ENCODE measurements around the gene MYO7A.

Gene MYO7A

DNA sequence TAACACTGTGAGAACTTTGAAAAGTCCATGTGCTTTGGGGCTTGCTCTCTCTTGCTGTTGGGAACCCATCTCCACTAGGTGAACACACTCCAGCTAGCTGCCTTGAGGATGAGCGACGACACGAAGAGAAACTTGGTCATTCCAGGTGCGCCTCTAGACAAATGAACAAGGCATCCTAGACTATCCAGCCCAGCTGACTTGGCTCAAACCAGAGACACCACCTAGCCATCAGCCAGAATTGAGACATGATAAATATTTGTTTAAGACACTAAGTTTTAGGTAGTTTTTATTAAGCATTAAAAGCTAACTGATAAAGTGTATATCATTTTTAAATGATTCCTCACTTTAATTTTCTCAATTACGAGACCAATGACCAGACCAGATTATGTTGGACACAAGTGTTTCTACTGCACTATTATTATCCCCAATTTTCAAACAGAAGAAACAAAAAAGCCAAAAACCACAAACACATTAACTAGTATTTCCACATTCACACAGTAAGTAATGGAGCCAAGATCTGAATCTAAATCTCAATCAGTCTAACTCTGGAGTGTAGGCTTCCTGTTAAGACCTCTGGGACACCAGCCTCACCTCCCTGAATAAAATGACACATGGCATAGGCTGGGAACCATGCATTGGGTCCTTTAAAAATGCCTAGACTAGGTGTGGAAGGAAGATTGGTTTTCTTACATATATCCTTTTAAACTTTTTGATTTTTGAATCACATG lies 103.0 kb downstream of the MYO7A start:
- no peak for DNase-seq

- no peak for DNase-seq
These were observed 103.8 kb downstream of the MYO7A start for GRCh38 chr11:77231800-77232199.

DNA sequence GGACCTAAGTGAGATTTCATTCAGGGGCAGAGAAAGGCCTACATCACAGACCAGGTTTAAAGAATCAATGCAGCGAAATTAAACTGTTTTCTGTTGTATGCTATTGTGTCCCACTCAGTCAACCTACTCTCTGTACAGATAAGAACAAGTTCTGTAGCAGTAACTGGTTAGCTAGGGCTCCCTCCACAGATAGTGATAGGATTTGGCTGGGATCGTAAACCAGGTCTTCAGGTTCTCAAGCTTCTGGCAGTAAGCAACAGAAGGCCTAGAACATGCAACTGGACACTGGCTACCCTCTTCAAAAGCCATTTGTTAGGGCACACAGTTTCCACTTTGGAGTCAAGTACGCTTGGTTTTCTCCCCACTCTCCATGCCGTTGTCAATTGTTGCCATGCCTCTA lies 104.2 kb downstream of the MYO7A start:
- no peak for DNase-seq

- no peak for DNase-seq
These were observed 105.0 kb downstream of the MYO7A start for GRCh38 chr11:77233011-77233410.

- DNase-seq, result no peak
These were observed 108.9 kb downstream of the MYO7A start for GRCh38 chr11:77236901-77237300.

DNA sequence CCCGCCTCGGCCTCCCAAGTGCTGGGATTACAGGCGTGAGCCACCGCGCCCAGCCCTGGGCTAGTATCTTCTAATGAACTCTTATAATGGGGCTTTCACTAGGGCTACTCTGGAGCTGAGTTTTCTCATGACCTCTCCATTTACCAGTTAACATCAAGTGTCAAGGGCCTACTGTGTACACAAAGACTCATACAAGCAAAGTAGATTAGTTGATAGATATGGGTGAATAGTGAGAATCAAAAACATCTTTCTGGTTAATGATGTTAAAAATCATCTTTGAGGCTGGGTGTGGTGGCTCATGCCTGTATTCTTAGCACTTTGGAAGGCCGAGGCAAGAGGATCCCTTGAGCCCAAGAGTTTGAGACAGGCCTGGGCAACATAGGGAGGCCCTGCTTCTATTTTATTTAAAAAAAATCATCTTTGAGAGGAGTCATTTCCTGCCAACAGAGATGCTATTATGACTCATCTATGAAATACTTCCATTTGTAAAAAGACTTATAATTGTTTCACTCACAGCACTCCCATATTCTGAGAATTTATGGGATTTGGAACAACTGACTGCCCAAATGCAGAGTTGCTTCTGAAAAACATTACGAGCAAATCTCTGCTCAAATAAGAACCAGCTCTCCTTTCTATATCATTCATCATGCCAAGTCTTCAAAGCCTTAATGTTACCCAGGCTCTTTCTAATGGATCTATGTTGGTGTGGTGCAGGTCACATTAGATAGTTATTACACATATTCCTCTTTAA lies 116.4 kb downstream of the MYO7A start:
- DNase-seq, result no peak

- no peak for DNase-seq
These were observed 121.4 kb downstream of the MYO7A start for GRCh38 chr11:77249427-77249826.

GRCh38 chr11:77250881-77251640 lies 123.0 kb downstream of the MYO7A start:
- DNase-seq, result no peak

DNA sequence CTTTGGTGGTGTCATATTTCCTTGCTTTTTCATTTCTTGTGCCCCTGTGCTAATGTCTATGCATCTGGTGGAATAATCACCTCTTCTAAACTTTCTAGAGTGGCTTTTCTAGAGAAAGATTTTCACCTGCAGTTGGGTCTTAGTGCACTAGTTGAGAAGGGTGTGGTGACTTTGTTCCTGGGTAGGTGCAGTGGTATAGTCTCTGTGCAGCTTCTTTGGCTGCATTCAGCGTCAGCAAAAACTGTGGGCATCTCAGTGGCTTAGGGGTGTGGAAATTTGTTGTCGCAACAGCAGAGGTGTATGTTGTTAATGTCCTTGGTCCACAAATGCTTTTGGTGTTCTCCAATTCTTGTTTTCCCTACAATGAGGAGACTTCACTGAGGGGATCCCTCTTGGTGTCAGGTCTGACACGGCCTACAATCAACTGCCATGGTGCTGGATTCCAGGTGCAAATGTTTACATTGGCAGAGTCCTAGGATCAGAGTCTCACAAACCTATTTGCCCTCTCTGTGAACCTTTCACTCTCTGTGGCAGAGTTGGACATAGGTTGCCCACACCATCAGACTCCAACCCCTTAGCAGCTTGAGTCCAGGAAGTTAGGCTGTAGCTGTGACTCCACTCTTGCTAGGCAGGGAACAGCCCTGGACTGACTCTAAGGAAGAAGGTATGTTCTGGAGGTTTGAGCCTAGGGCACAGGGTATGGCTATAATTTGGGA lies 124.7 kb downstream of the MYO7A start:
- no peak for DNase-seq

DNA sequence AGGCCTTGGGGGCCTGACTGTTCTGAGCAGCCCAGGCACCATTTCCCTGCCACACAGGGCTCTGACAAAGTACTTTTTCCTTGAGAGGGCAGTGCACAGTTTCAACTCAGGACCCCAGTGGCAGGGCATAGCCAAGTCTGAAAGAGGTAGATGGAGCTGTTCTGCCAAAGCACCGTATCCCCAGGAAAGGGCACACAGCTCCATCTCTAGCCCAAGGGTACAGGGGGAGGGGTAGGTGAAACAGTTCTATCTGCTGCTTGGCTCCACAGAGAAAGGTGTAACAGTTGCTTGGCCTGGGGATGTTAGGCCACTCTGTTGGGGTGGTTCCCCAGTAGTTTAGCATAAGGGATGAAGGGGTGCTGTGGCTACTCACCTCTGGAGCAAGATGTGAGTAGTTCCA lies 125.6 kb downstream of the MYO7A start:
- DNase-seq, result no peak

DNA sequence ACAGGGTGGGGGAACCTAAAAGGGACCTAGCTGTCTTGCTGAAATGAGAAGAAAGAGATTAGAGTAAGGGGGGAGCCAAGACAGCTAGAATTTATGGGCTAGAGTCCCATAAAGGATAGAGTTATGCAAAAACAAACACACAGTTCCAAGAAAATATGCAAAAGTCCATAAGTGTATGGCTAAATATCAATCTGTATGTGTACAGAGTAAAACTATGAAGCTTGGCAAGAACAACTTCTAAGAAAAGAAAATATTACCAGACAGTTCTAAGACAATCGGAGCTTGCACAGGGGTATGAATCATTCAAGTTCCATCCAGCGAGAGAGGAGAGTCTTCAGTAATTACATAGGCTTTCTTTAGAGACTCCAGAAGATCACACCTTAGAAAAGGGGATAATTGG lies 131.6 kb downstream of the MYO7A start:
- DNase-seq, result no peak

DNA sequence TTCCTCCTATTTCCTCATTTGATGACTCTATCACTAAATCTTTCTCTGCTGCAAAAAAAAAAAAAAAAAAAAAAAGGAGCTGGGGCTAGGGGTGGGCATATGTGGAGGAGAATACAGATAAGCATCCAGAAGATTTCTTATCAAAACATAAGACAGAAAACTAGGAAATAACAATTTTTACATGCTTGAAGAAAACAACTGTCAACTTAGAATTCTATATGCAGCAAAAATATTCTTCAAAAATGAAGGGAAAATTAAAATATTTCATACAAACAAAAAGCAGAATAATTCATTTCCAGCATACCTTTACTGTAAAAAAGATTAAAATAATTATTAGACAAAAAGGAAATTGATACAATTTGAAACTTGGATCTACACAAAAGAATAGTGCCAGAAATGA lies 134.8 kb downstream of the MYO7A start:
- DNase-seq, result no peak

All from COR-L47 (cell line).